Activated CD8-positive, alpha-beta memory T cell treated with anti-CD3 and anti-CD28 coated beads, Interleukin-2, amount 50 U/mL, for 4 hours (primary cell): ENCODE data around the gene PRKD1.
"Not testable (repeated sequence)": the region's sequence is repeated elsewhere in the genome, so short reads cannot be mapped to it uniquely, and the experiment has no call there.

Experiments used
- DNase-seq: peaks from one replicate; pipeline ENCODE4 v3.0.0-alpha.2; 2020

The PRKD1 gene

DNA sequence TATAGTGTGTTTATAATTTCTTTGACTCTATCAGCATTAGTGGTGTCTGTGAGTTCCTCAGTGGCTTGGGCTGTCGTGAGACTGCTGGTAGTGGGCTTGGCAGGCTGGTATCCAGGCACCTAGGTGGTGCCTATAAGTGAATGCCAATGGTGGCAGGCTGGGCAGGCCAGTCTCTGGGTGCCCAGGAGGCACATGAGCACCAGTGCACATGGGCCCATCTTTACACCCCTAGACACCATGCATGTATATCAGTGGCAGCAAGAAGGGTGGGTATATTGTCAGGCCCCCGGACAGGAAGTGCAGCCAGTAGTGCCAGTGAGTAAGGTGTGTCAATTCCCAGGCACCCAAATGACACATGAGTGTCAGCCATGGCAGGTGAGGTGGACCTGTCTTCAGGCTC lies 138.2 kb downstream of the PRKD1 start:
- no peak for DNase-seq

DNA sequence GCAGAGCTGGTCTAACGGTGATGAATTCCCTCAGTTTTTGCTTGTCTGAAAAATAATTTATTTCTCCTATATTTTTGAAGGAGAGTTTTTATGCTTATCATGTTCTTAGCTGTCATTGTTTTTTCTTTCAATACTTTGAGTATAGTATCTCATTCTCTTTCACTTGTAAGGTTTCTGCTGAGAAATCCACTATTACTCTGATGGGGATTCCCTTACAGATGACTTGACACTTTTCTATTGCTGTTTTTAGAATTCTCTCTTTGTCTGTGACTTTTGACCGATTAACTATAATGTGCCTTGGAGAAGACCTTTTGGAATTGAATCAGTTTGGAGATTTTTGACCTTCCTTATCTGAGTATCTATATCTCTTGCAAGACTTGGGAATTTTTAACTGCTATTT lies 139.6 kb downstream of the PRKD1 start:
- DNase-seq, result no peak

DNA sequence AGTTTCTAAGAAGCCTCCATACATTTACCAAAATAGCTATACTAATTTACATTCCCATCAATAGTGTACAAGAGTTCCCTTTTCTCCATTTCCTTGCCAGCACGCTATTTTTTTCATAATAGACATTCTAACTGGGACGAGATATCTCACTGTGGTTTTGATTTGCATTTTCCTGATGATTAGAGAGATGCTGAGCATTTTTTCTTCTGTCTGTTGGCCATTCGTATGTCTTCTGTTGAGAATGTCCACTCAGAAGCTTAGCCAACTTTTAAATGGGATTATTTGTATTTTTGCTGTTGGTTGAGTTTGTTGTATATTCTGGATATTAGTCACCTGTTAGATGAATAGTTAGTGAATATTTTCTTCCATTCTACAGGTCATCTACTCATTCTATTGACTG lies 144.1 kb downstream of the PRKD1 start:
- DNase-seq, result no peak

DNA sequence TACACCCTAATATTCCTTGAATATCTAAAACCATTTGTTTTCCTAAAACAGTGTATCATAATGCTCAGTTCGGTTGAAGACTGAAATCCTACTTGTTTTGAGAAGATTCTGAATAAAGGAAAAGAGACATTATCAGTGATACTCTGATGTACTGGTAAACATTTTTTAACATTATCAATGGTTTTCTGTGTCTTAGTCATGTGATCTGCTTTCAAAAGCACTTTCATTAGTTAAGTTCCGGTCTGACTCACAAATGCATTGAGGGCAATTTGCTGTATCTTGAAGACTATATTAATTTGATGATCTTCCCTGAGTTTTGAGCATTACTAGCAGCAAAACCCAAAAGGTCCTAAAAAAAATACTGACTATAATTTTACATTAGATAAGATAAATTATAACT lies 145.6 kb downstream of the PRKD1 start:
- DNase-seq, result no peak

DNA sequence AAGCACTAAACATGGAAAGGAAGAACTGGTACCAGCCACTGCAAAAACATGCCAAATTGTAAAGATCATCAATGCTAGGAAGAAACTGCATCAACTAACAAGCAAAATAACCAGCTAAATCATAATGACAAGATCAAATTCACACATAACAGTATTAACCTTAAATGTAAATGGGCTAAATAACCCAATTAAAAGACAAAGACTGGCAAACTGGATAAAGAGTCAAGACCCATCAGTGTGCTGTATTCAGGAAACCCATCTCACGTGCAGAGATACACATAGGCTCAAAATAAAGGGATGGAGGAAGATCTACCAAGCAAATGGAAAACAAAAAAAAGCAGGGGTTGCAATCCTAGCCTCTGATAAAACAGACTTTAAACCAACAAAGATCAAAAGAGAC lies 150.5 kb downstream of the PRKD1 start:
- not testable (repeated sequence) for DNase-seq

DNA sequence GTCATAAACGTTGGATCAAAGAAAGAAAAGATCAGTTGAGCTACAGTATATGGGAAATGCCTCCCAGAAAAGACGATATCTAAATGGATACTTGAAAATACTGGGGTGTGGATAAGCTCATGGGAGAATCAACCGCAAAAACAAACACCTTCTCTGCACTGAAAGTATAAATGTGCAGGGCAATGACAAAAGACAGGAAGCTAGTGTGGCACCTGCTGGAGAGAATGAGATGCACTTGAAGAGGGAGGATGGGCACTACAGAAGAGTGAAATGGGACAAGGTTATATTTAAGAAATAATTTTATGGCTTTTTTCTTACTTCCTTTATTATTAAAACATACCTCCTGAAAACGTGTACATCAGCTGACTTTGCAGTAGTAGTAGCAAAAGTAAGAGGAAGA lies 153.7 kb downstream of the PRKD1 start:
- no peak for DNase-seq

DNA sequence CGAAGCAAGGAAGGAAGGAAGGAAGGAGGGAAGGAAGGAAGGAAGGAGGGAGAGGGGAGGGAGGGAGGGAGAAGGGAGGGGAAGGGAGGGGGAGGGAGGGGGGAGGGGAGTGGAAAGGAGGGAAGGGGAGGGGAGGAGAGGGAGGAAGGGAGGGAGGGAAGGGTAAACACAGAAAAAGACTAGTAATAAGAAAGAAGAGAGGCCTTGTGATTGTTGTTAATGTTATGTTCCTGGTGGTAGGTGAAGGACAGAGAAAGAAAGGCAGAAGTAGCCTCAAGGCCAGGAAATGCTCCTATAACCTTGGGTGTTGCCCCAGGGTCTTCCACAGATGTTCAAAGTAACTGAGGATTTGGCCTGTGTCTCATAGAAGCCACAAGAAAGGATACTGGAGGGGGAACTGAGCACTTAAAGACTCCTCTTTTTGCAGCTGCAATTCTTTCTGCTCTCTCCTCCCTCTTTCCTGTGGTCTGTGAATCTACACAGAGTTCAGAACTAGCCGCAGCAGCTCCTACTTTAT lies 164.2 kb downstream of the PRKD1 start:
- DNase-seq, result no peak

DNA sequence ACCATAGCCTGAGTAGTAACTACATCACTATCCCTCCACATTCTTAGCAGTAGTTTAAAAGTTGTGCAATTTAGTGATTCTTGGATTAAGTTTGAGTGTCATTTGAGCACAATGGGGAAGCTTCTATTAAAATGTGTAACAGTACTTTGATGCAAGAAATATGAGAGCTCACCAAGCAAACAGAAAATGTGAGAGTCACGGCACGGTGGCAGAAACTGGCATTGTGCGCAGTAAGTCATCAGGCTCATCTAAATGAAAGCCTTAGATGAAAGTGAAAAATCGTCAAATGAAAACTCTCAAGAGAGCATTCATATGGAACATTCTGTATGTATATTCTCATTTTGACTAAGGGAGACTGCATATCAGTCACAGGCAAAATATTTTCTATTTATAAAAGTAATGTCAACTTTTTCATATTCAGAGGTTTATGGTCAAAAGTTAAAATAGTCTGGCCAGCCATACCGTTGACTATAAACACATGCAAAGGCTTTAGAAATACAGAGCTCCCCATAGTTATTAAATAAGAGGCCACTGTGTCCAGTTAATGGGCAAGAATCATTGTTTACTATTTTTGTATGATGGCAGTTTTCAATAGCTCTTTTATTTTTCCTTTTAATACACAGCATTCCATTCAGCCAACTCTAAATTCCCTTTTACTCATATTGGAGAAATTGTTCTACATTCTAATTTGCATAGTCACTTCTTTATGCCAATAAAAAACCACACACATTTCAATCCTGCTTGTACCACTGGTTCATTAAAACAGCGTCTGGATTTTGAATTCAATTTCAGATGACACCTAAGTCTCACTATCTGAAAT lies 167.9 kb downstream of the PRKD1 start:
- no peak for DNase-seq

DNA sequence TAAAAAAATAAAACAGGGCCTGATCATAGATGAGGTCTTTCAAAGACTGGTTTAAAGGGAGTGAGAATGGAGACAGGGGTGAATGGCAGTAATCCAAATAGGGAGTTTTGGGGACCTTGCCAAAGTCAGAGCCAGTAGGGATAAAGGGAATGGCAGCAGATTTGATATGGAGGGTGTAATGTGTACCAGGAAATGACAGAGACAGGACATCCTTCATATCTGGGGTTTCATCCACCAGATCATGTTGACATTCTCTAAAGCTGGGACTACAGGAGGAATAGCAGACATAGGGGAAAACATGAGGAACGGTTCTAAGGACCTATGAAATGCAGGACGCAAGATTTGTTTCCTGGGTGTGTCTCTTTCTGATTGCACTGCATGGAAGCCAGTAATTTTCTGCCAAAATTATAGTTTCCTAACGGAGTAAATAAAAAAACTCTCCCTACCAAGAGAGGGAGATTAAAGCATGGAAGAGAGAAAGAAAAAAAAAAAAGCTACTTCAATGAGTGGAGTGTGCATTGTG lies 169.9 kb downstream of the PRKD1 start:
- DNase-seq, result no peak

DNA sequence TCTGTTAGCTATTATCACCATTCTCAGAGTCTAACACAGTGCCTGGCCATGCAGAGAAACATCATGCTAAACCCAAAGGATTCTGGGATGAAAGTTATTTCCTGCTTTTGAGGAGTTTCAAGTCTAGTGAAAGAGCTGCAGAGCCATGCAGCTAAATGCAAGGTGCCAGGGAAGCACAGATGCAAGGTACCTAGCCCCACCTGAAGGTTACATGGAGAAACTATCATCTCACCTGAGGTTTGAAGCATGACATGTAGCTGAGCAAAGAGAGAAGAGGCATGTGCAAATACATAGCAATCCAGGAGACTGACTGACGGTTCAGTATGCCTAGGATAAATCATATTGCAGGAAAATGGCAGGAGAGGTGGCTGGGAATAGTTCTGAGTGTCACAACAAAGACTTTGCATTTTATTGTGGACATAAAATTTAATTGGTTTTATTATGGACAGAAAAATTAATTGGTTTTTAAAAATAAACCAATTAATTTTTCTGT lies 170.4 kb downstream of the PRKD1 start:
- DNase-seq, result no peak

DNA sequence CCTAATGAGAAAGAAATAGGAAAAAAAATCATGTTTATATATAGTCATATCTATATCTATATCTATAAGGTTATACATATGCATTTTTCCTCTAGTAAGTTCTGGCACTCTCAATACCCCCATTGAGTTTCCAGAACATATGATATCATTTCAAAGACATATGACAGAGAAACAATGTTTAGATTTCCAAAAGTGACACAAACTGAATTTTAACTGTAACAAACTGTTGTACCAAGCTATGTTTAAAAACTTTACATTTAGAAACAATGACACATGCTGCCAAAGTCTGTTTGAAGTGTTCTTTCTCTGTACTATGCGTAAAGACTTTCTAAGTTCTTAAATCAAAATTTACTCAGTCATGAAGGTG lies 171.6 kb downstream of the PRKD1 start:
- no peak for DNase-seq

DNA sequence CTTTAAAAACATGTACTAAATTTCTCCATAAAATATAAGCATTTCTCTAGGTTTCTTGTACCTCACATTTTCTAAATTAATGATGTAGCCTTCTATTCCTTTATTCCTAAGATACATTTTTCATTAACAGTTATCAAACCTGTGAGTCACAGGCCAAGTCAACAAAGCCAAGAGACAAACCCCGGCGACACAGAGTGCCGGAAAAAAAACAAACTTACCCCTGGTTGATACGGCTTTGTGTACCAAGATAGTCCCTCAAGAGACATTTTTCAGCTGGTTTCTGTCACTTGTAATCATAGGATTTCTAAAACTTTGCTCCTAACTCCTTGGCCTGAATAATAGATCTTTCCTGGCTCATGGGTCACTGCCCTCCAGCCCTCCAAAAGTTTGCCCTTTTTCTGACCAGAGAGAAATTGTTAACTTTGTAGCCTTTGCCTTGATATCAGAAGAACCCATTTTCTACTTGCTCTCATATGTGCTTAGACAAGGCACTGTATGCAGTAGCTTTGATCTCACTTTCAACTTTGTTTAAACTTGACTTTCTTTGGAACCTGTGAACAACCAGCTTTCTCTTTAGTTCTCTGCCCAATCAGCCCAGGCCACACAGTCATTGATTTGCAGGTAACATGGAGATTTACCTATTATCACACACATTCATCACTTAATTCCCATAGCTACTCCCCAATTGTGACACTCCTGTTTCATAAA lies 172.2 kb downstream of the PRKD1 start:
- DNase-seq, result no peak

DNA sequence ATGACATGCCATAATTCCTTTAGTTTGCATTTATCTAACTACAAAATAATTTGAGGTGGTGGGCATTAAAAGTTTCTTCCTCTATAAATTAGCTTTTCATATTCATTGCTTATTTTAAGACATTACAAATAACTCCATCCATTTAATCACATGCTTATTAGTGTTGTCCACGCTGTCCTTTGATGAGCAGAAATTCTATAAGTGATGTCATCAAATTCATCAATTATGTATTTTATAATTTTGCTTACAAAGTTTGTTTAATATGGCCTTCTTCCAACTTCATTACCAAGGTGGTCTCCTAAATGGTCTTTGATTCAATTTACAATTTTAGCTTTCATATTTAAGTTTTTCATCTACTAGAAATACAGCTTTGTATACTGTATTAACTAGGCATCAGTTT lies 173.5 kb downstream of the PRKD1 start:
- no peak for DNase-seq

DNA sequence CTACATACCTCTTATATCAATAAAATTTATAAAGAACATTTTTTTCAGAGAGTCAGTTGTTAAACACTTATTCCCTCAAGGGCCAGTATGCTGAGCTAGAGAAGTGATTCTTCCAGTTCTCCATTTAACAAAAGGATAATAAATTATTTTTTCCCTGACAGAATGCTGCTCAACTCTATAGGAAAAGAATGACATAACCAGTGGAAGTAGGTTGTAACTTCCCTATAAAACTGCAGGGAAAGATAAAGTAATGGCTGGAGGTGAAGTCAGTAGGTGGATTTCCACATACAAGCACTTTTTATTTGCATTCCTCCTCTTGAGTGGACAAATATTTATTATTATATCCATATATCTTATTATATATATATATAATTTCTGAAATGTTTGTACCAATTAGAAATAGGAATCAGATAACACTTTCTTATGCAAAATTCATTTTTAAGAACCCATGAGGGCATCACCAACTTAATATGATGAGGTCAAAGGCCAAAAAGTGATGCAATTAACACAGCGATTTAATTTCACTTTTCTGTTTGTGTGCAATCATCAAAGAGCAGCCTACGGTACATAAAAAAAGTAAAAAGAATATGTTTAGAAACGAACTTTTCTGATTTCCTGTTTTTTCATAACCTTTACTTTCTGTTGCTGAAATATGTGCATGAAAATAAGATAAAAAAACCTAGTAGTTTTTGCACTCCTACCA lies 175.3 kb downstream of the PRKD1 start:
- no peak for DNase-seq

DNA sequence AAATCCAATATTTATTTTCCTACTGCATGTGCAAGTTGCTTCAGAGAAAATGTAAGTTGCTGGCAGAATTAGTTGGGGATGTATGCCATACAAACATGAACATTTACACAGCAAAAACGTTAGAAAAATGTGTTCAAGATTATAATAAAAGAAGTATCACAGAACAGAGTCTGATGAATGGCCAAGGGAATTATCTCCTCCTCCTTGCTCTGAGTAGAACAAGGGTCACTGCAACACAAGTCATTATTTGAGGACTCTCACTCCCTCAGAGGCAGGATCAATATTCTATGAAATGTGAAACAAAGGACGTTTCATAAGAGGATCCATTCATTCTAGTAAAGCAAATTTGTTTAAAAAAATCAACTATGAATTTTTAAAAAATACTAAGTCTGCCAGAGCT lies 177.8 kb downstream of the PRKD1 start:
- DNase-seq, result no peak

DNA sequence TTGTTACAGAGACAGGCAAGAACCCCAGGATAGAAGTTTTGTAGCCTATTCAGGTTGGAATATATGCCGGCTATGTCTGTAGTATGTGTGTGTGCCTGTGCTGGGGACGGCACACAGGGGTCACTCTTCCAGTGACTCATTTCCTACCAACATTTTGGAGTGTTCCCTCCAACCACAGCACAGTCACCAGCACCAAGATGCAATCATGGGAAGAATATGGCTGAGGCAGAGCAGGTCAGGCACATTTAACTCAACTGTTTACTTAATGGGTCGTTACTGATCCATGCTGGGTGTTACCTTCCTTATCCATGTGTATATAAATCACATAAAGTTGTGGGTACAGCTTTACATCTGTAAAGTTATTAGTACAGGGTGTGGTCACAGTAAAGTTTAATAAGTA lies 178.3 kb downstream of the PRKD1 start:
- no peak for DNase-seq

DNA sequence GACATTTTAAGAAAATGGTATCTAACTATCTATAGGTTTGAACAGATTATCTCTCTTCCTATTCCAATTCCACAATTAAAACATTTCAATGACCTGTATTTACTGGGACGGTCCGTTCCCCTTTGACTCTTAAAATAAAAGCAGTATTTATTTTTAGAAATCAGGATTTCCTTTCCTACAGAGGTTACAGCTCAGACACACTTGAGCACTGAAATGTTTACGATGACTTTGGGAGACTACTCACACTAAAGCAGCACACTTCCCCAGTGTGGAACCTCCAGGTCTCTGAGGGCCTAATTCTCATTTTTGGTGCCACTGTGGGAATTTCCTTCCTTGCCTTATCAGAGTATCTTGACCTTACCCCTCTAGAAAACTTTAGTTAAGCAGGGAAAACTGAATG lies 181.8 kb downstream of the PRKD1 start:
- no peak for DNase-seq

DNA sequence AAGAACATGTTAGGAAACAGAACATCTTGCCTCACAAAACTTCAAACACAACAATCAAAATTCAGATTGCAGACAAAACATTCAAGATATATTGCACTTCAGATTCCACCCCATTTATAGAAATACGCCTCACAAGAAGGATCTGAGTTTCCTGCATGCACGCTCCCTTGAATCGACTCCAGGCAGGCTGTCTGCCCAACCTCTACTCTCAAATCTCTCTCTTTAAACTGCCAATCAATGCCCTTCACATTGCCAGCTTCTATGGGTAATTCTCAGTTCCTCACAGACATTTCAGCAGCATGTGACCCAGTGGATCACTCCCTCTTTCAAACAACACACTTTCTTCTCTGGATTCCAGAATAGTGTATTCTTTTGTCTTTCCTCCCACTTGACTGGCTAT lies 184.1 kb downstream of the PRKD1 start:
- no peak for DNase-seq

DNA sequence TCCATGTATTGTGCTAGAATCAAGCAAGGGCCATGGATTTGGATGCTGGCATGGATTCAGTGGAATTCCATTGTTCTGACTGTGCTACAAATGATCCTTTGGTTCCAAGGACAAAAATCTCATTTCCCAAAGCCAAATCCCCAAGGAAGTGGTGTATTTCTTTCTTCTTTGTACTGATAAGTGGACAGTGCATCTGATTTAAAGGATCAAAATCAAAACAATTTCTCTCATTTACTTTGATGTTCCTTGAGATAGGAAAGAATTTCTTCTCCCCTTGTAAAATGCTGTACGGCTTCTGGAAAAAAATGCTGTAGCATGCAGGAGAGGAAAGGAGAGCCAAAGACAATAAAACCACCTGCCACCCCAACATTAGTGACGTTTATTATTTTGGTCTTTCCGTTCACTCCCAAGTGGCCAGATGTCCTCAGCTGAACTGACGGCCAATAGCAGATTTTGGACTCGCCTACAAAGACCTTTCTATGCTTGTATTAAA lies 185.7 kb downstream of the PRKD1 start:
- no peak for DNase-seq

DNA sequence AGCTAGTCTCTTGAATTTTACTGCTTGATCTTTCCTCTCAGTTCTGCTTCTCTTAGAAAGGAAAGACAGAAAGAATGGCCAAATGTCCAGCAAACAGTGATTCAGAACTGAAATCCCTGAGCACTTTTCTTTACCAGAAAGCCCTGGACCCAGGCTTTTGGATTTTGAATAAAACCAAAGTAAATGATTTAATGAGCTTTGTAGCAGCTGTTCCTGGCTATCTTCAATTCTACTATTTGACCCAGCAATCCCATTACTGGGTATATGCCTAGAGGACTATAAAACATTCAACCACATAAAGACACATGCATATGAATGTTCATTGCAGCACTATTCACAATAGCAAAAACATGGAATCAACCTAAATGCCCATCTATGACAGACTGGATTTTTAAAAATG lies 187.2 kb downstream of the PRKD1 start:
- no peak for DNase-seq

DNA sequence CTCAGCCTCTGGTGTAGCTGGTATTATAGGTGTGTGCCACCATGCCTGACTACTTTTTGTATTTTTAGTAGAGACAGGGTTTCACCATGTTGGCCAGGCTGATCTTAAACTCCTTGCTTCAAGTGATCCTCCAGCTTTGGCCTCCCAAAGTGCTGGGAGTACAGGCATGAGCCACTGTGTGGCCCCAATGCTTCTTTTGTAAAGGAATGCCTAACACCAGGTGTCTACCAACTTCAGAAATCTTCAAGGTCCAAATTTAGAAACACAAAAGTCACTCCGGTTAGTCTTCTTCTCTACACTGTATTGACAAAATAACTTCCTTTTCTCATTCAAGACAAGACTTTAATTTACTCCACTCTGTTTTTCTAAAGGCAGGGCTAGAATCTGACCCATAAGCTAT lies 188.7 kb downstream of the PRKD1 start:
- DNase-seq, result no peak

DNA sequence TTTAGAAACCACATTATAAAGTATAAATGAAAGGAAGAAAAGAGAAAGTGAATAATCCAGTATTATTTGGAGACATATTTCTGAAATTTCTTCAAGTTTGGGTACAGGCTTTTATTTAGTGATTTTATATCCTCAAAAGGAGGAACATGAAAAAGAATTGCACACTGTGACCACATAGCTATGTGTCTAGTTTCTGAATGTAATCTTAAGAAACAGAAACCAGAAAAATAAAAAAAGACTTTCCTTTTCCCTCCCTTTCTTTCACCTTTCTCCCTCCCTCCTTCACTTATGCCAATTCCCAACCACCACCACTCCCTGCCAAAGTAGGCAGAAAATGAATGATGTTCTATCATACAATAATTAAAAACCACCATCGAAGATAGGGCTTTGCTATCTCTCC lies 189.6 kb downstream of the PRKD1 start:
- no peak for DNase-seq

DNA sequence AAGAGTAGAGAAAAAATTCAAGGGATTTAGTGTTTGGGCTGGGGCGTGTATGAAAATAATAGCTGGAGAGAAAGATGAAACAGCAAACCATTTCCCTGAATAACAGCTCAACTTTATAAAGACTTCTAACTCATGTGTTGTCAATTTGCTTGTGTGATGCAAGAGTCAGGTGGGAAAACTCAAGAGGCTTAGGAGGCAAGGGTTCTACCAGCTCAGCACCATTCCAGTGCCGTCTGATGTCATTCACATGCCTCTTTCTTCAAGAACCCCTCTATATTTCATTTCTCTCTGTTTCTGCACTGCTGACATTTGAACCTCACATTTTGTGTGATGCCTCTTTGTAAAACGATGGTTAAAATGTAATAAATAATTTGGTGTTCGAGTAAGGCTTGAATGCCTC lies 192.2 kb downstream of the PRKD1 start:
- no peak for DNase-seq
